Islet of Langerhans (tissue), 1 donor: ENCODE results near the gene SMAD6.

Source experiments
- FAIRE-seq: peaks from one replicate; lab custom pipeline; 2011; peaks lifted over from hg19 to GRCh38; lab: Jason Lieb, UNC

The SMAD6 gene

DNA sequence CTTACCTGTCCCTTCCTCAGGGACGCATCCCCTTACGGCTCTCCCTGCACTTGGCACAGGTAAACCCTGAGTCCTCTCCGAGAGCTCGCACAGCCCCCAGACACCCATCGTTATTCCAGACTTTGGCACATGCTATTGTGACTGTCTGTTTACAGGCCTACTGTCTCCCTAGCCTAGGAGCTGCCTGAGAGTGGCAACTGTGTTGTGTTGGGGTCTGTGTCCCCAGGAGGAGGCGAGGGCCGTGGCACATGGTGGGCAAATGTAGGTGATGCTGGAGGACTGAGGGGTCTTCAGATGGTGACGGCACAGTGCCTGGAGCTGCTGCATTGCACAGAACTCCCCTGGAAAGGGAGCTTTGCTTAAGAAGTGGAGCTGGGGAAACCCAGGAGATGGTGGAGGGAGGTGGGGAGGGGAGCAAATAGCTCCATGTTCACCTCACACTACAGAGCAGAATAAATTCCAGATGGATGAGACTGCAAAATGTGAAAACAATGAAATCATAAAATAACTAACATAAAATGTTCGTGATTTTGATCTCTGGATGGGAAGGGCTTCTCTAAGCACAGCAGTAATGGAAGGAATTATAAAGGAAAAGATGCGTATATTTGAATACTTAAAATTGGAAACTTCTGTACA, 96.5 kb downstream of the SMAD6 start:
- FAIRE-seq, result no peak

DNA sequence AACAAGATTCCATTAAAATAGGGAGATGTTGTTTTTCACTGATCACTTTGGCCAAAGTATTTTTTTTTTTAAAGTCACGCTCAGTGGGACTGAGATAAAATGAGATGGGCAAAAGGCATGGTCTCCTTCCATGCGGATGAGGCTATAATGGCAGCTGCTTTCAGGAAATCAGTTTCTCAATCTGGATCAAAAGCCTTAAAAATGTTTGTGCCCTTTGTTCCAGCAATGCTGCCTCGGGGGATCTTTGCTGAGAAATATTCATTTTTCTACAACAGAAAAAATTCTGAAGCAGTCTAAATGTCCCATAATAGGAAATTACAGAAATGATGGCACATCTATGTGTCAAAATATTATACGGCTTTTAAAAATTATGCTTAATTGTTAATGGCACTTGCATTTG, 97.2 kb downstream of the SMAD6 start:
- FAIRE-seq, result no peak

DNA sequence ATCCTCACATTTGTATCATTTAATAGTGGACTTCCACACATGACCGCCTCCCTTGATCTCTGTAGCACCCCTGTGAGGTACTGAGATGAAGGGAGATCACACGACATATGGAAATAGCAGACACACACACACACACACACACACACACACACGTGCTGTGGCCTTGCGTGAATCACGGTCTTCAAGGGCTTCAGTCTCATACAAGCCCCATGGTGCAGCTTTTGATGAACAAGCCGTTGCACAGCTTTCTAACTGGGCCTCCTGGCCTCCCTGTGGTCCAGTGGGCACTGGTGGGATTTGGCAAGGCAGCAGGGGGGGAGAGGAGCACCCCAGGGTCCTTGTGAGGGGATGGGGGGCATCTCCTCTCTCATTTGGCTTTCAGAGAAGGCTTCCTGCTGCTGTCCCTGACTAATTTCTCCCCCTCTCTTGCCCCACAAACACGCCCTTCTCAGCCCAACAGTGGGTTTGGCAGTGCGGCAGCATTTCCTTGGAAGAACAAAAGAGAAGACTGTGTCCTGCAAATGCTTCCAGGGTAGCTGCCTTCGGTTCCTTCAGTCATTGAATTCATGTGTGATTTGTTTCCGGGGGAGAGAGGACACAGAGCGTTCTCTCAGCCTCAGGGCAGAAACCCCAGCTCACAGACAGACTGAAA, 98.7 kb downstream of the SMAD6 start:
- FAIRE-seq, result no peak

DNA sequence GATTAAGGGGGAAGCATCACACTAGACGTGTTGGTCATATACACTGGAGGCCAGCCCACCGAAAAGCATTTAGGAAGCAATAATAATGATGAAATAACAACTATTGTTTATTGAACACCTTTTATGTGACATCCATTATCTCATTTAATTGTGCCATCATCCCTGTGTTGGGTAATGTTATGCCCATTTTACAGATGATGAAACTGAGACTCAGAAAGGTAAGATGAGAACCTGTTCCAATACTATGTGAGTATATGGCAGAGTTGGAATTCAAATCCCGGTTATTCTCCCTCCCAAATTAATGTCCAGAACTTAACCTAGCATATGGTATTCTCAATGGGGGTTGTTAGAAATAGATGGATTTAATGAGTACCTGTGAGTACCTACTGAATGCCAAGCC, 99.2 kb downstream of the SMAD6 start:
- no peak for FAIRE-seq

DNA sequence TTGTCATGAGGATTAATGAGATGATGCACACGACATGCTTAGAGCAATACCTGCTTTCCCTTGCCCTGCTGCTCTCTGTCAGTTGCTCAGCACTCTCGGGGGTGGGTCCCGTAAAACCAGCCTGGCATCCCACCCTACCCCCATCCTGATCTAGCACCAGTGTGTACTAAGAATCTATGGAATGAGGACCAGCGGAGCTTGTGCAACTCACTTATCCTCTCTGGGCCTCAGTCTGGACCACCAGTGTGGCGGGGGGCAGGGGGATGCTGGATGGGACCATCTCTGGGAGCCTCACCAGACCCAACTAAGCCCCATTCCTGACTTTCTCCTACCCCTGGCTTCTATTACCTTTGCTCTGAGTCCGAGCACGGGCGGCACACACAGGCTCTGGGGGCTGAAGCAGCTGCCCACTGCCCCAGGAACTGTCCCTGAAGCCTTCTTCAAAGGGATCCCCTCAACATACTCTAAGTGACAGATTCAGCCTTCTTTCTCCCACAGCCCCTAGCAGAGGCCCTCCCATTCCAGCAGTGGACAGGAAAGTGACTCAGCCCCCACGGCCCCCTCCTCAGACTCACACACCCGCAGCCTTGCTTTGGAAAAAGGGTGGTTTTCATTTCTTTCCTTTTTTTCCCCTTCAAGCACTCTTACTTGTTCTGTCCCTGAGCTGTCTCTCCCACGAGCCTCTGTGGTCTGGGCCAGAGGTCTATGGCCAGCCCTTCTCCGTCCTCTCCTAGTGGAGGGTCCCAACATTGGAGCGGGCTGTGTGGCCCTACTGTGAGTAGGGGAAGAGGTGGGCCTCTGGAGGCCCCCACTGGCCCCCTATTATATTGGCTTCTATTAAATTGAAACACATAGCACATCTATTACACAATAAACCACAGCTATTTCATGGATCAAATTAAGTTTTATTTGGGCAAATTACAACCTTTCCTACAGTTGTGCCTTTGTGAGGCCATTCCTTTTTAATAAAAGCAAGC, 100.3 kb downstream of the SMAD6 start:
- no peak for FAIRE-seq

DNA sequence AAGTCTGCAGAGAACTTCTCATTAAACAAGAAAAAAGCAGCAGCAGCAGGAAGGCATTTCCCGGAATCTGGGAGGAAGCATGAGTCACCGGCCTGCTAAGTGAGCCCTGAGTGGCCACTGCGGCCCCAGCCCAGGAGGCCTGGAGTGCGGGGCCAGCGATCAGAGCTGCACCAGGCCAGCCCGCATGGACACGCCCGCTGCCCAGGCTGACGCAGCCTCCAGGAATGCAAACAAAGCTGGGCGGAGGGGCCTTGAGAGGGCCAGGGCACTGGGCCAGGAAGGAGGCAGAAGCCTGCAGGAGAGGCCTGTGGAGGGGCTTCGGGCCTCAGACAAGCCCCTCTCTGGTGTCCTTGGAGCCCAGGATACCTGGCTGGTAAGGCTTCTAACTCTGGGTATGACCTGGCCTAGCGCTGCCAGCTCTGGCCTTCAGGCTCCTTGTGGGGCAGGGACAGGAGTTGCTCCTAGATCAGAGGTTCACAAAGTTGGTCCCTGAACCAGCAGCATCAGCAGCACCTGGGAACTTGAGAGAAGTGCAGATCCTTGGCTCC, 101.2 kb downstream of the SMAD6 start:
- FAIRE-seq, result no peak

DNA sequence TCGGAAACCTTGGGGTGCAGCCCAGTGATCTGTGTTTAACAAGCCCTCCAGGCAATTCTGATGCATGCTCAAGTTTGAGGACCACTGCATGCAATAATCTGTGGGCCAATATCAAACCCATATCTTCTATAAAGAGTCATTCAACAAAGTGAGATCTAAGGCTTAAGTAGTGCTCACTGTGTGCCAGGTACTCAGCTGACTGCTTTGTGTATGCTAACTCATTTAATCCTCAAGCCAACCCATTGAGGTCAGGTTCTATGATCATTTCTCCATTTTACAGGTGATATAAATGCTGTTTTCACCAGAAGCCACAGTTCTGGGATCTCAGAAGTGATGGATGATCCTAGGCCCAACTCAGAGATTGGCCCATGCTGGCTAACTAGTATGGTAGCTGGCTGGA, 101.7 kb downstream of the SMAD6 start:
- no peak for FAIRE-seq

DNA sequence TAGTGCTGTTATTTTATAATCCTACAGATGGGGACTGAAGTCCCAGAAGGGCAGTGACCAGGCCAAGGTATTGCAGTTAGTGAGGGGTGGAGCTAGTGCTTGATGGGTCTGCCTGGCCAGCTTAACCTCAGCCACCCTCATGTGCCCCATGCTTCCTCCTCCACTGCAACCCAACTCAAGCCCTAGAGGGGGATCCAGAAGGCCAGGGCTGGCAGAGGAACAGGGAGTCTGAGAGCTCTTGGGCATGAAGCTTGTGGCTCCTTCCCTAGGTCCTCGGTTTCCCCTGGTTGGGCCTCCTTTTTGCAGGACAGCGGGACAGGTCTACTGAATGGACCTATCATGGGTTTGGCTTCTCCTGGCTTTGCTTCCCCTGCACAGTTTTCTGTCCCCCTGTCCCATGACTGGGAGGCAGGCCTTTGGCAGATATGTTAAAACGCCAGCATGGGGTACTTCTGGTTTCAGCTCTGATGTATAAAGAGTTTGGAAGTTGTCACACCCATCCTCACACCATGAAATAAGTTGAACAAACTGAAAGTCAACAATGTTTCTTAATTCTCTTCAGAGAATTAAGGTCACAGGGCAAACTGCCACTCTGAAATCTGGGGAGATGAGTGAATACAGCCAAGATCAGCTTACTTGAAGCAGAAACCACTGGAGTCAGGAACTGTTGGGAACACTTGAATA, 103.3 kb downstream of the SMAD6 start:
- no peak for FAIRE-seq

DNA sequence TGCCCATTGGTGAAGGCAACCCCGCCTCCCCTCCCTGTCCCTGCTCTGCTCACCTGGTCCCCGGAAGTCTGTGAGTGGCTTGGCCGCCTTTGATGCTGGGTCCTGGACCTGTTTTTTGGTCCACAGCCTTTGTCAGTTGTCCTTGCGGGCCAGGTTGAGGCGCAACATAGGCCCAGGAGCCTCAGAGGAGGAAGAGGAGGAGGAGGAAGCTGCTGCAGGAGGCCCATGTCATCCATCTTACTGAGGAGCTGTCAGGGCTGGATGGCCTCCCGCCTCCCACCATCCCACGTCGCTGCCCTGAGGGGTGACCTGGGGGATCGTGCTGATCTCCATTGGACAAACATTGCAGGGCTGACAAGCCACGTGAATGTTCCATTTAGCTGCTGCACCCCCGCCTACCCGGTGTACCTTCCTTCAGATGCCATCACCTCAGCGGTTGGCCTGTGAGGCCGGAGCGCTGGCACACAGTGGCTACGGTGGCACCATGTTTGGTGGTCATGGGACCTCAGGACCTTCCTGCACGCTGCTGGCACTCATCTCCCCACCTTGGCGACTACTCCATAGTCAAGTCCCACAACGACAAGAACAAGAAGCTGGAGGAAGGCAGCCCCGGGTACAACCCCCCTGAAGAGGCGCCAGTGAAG, 106.3 kb downstream of the SMAD6 start:
- FAIRE-seq, result no peak

DNA sequence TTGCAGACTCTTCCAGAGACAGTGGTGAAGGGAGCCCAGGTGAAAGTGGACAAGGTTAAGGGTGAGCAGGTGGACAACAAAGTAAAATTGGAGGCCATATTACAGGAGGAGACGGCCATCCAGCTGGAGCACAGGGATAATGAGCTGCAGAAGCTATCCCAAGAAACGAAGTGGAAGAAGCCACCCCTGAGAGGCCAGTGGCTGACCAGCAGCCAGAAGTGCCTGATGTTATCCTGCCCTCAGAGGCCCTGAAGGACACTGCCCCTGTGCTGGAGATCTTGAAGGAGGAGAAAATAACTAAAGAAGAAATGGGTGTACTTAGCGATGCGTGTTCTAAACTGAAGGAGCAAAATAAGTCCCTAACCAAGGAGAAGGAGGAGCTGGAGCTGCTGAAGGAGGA, 107.6 kb downstream of the SMAD6 start:
- FAIRE-seq, result no peak

DNA sequence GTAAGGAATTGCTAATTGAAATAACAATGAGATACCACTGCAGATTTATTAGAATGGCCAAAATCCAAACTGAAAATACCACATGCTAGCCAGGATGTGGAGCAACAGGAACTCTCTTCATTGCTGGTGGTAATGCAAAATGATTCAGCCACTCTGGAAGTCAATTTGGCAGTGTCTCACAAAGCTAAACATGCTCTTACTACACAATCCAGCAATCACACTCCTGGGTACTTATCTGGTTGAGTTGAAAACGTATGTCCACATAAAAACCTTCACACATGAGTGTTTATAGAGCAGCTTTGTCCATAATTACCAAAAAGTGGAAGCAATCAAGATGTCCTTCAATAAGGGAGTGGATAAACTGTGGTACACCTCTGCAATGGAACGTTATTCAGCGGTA, 113.3 kb downstream of the SMAD6 start:
- no peak for FAIRE-seq

DNA sequence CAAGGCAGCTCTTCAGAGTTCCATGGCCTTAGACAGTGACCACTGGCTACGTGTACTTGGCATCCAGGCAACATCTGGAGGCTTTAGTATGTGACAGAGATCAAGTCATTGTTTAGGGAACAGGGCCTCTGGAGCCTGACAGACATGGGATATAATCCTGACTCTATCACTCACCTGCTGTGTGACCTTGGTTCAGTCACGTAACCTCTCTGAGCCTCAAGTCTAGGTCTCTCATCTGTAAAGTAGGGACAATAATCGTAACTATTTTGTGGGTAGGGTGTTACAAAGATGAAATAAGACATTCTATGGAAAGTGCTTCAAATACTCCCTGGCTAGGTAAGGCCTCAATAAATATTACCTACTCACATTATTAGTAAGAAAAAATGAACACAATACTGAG, 114.2 kb downstream of the SMAD6 start:
- FAIRE-seq, result no peak

DNA sequence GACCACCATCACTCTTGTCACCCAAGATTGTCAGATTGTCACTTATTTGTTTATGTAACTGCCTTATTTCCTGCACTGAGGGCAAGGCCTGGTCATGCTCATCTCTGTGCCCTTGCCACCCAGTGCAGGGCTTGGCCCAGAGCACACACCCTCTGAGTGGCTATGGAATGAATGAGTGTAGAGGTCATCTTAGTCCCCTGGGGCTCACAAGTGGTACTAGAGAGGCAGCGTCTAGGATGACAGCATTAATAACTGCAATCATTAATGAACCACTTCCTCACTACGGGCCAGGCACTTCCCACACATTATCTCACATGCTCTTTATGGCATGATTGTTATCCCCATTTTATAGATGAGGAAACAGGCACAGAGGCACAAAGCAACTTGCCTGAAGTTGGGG, 117.0 kb downstream of the SMAD6 start:
- FAIRE-seq, result no peak

DNA sequence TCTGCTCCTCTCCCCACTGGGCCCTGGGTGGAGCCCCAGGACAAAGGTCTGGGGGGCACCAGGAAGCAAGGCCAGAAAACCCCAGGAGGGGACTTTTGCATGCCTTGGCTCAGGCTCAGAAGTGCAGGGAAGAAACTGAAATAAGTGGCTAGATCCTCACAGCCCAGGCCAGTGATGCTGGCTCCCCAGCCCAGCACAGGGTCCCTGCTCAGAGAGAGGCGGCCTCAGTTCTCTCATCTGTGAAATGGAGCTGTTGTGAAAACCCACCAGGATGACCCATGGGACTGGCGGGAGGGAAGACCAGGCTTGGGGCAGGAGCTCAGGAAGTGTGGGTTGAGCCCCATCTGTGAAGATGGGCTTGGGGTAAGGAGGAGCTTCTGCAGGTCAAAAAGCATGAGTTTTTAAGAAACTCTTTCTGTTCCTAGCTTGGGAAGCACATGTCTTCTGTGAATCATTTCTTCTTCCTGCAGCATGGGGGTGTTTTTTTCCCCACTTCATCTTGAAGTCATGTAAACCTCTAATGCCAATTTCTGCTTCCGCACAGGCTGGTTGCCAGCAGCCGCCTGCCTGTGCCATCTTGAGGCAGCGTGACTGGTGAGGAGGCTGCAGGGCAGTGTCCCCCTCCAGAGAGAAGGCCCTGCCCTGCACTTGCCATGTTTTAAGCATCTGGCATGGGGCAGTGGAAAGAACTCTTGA, 118.6 kb downstream of the SMAD6 start:
- no peak for FAIRE-seq

DNA sequence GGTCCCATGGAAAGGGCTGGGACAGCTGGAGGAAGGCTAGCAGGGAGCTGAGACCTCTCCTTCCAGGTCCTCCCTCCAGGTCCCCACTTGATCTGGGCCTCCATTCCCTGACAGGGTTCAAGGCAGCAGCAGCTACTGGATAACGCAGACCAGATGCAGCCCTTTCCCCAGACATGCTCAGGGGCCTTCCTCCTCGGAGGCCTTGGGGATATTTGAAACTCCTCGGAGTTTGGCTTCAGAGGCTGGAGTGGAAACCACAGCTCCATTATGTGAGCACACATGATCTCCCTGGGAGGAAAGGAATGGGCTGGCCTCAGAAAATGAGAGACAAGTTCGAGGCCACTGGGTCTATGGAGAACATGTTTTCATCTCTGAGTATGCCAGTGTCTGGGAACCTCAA, 119.3 kb downstream of the SMAD6 start:
- FAIRE-seq, result no peak

DNA sequence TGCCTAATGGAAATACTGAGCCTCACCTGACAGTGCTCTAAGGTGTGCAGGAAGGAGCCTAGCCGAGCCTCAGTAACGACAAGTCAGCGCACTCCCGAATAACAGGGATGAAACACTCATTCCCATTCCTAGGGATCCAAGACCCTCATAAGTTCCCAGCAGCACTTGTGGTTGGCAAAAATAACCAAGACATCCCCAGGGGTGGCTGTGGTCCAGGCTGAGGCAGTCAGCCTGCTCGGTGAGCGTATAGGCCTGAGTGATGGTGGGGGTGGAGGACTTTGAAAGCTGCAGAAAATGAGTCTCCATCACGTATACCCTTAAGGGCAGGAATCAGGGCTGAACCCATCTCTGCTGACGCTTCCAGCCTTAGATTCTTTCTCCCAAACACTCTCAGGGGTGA, 120.1 kb downstream of the SMAD6 start:
- FAIRE-seq, result no peak

DNA sequence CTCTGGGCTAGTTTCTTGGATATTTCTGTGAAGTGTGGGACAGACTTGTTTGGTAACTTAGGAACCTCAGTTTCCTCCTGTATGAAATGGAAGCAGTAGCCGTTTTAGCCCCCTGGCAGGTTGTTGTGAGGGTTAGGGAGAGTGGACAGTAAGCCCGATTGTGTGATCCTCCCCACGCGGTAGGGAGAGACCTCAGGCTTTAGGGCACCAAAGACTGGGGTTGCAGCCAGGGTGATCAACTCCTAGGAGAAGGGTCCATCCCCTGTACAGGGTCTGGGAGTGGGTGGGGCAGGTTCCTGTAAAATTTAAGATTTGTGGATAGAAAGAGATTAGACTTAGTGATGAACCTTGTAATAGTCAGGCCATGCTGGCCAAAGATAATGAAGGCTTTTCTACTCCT, 120.5 kb downstream of the SMAD6 start:
- FAIRE-seq, result no peak

DNA sequence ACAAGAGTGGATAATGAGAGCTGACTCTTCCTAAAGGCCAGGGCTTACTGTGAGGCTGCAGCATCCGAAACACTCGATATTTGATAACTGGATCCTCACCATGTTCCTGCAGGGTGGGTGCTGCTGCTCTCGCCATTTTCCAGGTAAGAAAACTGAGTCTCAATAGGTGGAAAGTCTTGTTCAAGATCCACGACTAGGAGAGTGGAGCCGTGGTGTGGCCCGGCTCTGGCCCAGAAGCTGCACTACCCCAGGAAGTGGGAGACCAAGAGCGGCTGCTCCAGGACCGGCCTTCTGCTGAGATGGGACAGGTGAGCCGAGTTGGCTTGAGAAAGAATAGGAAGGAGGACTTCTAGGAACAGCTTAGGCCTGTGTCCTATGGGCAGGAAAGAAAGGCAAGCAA, 121.6 kb downstream of the SMAD6 start:
- FAIRE-seq, result no peak

DNA sequence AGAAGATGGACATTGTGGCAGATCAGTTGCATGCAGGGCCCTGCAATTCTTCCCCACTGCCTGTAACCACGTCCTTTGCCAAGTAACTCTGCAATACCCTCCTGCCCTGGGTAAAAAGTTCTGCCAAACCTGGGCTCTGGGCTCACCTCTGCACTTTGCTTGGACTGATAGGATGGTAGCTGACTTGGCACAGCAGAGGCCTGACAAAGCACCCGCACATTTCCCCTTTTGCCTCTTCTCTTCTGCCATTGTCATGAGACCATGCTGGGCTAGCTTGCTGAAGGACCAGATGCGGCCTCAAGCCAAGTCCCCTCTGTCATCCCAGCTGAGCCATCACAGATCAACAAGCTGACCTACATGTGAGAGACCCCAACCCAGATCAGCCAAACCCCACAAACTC, 122.4 kb downstream of the SMAD6 start:
- FAIRE-seq, result no peak

DNA sequence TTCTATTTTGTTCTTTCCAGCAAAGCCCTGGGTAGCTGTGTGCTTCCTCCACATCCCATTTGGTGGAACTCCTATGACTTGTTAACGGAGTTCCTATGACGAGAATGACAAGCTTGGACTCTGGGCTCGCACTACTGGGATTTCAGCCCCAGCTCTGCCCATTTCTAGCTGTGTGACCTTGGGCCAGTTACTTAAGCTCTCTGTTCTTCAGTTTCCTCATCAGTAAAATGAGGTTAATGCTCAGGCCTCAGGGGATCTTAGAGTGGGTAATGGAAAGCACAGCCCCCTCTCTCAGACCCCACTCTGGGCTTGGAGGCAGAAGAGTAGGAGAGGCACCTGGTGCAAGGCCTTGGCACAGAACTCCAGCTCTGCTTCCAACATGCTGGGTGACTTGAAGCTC, 123.1 kb downstream of the SMAD6 start:
- FAIRE-seq, result no peak

DNA sequence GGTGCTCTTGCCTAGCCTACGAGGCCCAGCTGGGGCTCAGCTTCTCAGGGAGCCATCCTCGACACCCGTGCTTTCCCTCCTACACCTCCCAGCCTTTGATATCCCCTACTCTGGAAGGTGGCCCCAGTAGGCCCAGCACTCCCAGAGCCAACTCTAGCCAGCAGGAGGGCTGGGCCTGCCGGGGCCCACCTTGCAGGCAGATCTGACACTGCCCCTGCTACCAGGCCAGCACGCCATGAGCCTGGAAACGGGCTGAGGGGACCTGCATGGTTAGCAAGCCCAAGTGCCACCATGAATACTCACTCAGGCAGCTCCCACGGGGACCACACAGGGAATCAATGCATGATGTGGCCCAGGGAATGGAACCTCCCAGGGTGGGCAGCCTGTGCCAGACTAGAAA, 123.7 kb downstream of the SMAD6 start:
- FAIRE-seq, result no peak
